ENCODE results near the gene LPP.

DNA sequence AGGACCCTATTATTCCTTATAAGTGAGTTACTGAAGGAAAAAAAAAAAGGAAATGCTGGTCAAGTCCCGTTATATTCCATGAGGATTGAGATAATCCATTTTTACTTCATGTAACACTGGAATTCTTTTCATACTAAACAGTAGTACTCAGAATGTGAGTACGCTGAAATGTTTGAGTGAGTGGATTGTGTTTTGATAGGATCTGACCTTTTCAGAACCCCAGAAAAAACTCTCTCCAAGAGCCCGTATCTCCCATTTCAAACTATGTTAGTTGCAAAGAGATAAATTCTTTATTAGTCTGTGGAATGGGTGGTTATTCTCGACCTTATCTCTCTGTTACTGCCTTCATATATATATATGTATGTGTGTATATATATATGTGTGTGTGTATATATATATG lies 2.5 kb upstream of the LPP start:
- TF ChIP-seq, protein P1, sequence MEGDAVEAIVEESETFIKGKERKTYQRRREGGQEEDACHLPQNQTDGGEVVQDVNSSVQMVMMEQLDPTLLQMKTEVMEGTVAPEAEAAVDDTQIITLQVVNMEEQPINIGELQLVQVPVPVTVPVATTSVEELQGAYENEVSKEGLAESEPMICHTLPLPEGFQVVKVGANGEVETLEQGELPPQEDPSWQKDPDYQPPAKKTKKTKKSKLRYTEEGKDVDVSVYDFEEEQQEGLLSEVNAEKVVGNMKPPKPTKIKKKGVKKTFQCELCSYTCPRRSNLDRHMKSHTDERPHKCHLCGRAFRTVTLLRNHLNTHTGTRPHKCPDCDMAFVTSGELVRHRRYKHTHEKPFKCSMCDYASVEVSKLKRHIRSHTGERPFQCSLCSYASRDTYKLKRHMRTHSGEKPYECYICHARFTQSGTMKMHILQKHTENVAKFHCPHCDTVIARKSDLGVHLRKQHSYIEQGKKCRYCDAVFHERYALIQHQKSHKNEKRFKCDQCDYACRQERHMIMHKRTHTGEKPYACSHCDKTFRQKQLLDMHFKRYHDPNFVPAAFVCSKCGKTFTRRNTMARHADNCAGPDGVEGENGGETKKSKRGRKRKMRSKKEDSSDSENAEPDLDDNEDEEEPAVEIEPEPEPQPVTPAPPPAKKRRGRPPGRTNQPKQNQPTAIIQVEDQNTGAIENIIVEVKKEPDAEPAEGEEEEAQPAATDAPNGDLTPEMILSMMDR (IDR thresholded peaks at IDR 0.05), result no peak
- TF ChIP-seq POLR2AphosphoS5 (IDR thresholded peaks at IDR 0.05), result no peak

All from stomach (tissue), 4 donors.